HEK293 (cell line): ENCODE measurements around the gene DEFB131B.

Experiments
- ZBTB26 ChIP-seq: fragments of 450-650 bp; formaldehyde crosslinking; optimal IDR thresholded peaks from 2 replicates; pipeline ENCODE3; 2016; ENCODE audit warnings: missing biosample characterization, mild to moderate bottlenecking, missing genetic modification characterization
- ZNF114 ChIP-seq: fragments of 450-650 bp; formaldehyde crosslinking; IDR thresholded peaks from 2 replicates; pipeline ENCODE4 v1.5.0; 2017; ENCODE audit warnings: missing biosample characterization, missing genetic modification characterization
- ZNF138 ChIP-seq: fragments of 450-650 bp; formaldehyde crosslinking; IDR thresholded peaks from 2 replicates; pipeline ENCODE4 v1.5.1; 2016; ENCODE audit warnings: missing biosample characterization, missing genetic modification characterization, borderline replicate concordance
- ZNF221 ChIP-seq: fragments of 450-650 bp; formaldehyde crosslinking; IDR thresholded peaks from 2 replicates; pipeline ENCODE4 v1.5.1; 2017; ENCODE audit warnings: missing biosample characterization, missing genetic modification characterization, borderline replicate concordance
- ZNF558 ChIP-seq: fragments of 450-650 bp; formaldehyde crosslinking; IDR thresholded peaks from 2 replicates; pipeline ENCODE4 v1.5.1; 2016; ENCODE audit warnings: missing biosample characterization, missing genetic modification characterization
- ZNF776 ChIP-seq: fragments of 450-650 bp; formaldehyde crosslinking; IDR thresholded peaks from 2 replicates; pipeline ENCODE4 v1.5.0; 2017; ENCODE audit warnings: missing biosample characterization, missing genetic modification characterization, borderline replicate concordance
- TF ChIP-seq, protein P1 (sequence below): fragments of 450-650 bp; formaldehyde crosslinking; IDR thresholded peaks from 2 replicates; pipeline ENCODE4 v1.5.1; 2016; ENCODE audit warnings: missing biosample characterization, missing genetic modification characterization
- TF ChIP-seq, protein P2 (sequence below): fragments of 450-650 bp; formaldehyde crosslinking; IDR thresholded peaks from 2 replicates; pipeline ENCODE4 v1.5.1; 2016; ENCODE audit warnings: missing biosample characterization, missing genetic modification characterization
- TF ChIP-seq, protein P3 (sequence below): fragments of 450-650 bp; formaldehyde crosslinking; IDR thresholded peaks from 2 replicates; pipeline ENCODE4; 2016; ENCODE audit warnings: missing biosample characterization, missing genetic modification characterization
- TF ChIP-seq, protein P4 (sequence below): fragments of 450-650 bp; formaldehyde crosslinking; IDR thresholded peaks from 2 replicates; pipeline ENCODE4 v1.5.1; 2016; ENCODE audit warnings: missing biosample characterization, missing genetic modification characterization, borderline replicate concordance

DNA sequence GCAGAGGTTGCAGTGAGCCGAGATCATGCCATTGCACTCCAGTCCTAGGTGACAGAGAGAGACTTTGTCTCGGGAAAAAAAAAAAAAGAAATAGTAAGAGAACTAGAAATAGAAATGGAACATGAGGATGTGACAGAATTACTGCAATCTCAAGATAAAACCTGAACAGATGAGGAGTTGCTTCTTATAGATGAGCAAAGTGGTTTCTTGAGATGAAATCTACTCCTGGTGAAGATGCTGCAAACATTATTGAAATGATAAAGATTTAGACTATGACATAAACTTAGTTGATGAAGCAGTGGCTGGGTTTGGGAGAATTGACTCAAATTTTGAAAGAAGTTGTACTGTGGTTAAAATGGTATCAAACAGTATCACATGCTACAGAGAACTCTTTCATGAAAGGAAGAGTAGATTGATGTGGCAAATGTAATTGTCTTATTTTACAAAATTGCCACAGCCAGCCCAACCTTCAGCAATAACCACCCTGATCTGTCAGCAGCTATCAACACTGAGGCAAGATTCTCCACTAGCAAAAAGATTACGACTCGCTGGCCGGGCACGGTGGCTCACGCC lies 36.5 kb downstream of the DEFB131B start:
- TF ChIP-seq, protein P1, sequence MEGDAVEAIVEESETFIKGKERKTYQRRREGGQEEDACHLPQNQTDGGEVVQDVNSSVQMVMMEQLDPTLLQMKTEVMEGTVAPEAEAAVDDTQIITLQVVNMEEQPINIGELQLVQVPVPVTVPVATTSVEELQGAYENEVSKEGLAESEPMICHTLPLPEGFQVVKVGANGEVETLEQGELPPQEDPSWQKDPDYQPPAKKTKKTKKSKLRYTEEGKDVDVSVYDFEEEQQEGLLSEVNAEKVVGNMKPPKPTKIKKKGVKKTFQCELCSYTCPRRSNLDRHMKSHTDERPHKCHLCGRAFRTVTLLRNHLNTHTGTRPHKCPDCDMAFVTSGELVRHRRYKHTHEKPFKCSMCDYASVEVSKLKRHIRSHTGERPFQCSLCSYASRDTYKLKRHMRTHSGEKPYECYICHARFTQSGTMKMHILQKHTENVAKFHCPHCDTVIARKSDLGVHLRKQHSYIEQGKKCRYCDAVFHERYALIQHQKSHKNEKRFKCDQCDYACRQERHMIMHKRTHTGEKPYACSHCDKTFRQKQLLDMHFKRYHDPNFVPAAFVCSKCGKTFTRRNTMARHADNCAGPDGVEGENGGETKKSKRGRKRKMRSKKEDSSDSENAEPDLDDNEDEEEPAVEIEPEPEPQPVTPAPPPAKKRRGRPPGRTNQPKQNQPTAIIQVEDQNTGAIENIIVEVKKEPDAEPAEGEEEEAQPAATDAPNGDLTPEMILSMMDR (tag by site-specific recombination) = no peak
- TF ChIP-seq ZNF114 = no peak
- no peak for TF ChIP-seq ZNF221 (tag by site-specific recombination)
- no peak for TF ChIP-seq ZNF138
- TF ChIP-seq ZBTB26 = no peak
- TF ChIP-seq ZNF558 (tag by site-specific recombination) = no peak
- TF ChIP-seq, protein P2, sequence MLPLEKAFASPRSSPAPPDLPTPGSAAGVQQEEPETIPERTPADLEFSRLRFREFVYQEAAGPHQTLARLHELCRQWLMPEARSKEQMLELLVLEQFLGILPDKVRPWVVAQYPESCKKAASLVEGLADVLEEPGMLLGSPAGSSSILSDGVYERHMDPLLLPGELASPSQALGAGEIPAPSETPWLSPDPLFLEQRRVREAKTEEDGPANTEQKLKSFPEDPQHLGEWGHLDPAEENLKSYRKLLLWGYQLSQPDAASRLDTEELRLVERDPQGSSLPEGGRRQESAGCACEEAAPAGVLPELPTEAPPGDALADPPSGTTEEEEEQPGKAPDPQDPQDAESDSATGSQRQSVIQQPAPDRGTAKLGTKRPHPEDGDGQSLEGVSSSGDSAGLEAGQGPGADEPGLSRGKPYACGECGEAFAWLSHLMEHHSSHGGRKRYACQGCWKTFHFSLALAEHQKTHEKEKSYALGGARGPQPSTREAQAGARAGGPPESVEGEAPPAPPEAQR (tag by site-specific recombination) = no peak
- TF ChIP-seq, protein P3, sequence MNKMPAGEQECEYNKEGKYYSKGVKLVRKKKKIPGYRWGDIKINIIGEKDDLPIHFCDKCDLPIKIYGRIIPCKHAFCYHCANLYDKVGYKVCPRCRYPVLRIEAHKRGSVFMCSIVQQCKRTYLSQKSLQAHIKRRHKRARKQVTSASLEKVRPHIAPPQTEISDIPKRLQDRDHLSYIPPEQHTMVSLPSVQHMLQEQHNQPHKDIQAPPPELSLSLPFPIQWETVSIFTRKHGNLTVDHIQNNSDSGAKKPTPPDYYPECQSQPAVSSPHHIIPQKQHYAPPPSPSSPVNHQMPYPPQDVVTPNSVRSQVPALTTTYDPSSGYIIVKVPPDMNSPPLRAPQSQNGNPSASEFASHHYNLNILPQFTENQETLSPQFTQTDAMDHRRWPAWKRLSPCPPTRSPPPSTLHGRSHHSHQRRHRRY = no peak
- TF ChIP-seq ZNF776 (tag by site-specific recombination) = no peak
- TF ChIP-seq, protein P4, sequence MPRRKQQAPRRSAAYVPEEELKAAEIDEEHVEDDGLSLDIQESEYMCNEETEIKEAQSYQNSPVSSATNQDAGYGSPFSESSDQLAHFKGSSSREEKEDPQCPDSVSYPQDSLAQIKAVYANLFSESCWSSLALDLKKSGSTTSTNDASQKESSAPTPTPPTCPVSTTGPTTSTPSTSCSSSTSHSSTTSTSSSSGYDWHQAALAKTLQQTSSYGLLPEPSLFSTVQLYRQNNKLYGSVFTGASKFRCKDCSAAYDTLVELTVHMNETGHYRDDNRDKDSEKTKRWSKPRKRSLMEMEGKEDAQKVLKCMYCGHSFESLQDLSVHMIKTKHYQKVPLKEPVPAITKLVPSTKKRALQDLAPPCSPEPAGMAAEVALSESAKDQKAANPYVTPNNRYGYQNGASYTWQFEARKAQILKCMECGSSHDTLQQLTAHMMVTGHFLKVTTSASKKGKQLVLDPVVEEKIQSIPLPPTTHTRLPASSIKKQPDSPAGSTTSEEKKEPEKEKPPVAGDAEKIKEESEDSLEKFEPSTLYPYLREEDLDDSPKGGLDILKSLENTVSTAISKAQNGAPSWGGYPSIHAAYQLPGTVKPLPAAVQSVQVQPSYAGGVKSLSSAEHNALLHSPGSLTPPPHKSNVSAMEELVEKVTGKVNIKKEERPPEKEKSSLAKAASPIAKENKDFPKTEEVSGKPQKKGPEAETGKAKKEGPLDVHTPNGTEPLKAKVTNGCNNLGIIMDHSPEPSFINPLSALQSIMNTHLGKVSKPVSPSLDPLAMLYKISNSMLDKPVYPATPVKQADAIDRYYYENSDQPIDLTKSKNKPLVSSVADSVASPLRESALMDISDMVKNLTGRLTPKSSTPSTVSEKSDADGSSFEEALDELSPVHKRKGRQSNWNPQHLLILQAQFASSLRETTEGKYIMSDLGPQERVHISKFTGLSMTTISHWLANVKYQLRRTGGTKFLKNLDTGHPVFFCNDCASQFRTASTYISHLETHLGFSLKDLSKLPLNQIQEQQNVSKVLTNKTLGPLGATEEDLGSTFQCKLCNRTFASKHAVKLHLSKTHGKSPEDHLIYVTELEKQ (tag by site-specific recombination) = no peak
